ENCODE measurements around the gene THSD7A.

Gene THSD7A

DNA sequence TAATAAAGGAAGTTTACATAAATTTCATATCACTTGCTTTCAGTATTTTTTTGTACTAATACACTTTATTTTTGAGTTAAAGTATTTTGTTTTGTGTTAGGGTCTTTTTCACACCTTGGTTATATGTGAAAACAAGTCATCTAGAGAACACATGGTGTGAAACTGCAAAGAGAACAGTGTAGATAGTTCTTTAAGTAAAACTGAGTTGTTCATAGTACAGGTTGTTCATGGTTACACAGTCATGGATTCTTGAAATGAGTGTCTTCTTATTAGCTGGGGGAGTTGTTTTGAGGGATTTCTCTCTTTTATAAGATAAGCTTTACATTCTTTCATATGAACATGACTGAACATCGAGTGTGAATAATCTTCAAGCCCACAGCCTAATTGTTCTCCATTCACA is 244.2 kb downstream of the THSD7A start:
- Histone ChIP-seq H3K36me3 (ENCODE audit: control insufficient read depth, insufficient read depth, low read length) (no peaks in the 10 kb centered on the region), H3K4me1 (ENCODE audit: control insufficient read depth, insufficient read depth, low read length) (no peaks in the 10 kb centered on the region), H3K27ac (ENCODE audit: low read depth, low read length) (no peak overlapping the region), H3K9me3 (ENCODE audit: control insufficient read depth, insufficient read depth, low read depth, low read length) (no peaks in the 10 kb centered on the region), H3K9ac (ENCODE audit: low read length) (no peak overlapping the region), H3K4me3 (ENCODE audit: low read depth, low read length) (no peak overlapping the region), H3K27me3 (ENCODE audit: control insufficient read depth, insufficient read depth, low read length) (no peaks in the 10 kb centered on the region)

DNA sequence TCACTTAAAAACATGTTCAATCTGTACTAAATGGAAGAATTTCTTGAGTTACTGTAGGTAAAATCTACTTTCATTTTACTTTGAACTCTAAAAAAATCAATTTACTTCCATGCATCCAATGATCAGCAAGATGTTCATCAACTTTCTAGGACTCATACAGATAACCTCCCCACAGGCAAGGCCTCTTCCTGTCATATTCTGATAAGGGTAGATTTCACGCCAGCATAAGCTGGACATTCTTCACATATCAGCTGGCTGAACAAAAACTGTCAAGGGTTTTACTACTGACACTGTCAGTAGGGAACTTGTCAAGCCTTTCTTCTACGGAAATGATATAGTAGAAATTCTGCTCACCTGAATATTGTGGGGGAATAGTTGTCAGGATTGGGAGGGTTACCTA is 244.9 kb downstream of the THSD7A start:
- no peaks in the 10 kb centered on the region for H3K4me1 ChIP-seq (ENCODE audit: control insufficient read depth, insufficient read depth, low read length)
- H3K27ac ChIP-seq (ENCODE audit: low read depth, low read length) = no peak overlapping the region
- H3K27me3 ChIP-seq (ENCODE audit: control insufficient read depth, insufficient read depth, low read length) = no peaks in the 10 kb centered on the region
- H3K9ac ChIP-seq (ENCODE audit: low read length) = no peak overlapping the region
- no peak overlapping the region for H3K4me3 ChIP-seq (ENCODE audit: low read depth, low read length)
- H3K9me3 ChIP-seq (ENCODE audit: control insufficient read depth, insufficient read depth, low read depth, low read length) = no peaks in the 10 kb centered on the region
- no peaks in the 10 kb centered on the region for H3K36me3 ChIP-seq (ENCODE audit: control insufficient read depth, insufficient read depth, low read length)

DNA sequence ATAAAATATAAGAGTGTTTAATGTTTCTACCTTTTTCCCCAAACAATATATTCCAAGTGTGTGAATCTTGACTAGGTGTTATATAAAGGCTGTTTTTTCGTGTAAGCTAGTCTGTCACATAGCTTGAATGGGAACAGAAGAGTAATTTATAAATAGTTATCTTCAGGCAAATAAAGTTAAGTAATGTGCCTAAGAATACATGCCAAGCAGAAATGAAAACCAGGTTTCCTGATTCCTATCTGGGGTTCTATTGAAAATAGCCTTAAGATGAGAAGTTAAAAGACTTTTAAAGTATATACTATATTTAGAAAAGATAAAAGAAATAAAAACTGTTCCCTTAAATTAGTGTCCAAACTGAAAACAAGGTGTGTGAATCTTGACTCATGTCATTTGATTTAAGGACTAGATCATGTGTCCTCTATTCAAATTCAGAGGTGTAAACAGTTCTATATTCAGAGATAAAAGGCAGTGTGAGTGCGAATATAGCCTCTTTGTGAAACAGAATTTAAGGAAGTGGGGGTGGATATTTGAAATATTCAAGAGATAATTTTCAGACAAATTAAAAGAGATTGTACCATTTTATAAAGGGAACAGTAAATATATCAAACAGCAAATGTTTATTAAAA is 247.5 kb downstream of the THSD7A start:
- H3K36me3 ChIP-seq (ENCODE audit: control insufficient read depth, insufficient read depth, low read length) = no peaks in the 10 kb centered on the region
- H3K27ac ChIP-seq (ENCODE audit: low read depth, low read length) = no peak overlapping the region
- H3K4me1 ChIP-seq (ENCODE audit: control insufficient read depth, insufficient read depth, low read length) = no peaks in the 10 kb centered on the region
- H3K4me3 ChIP-seq (ENCODE audit: low read depth, low read length) = no peak overlapping the region
- H3K27me3 ChIP-seq (ENCODE audit: control insufficient read depth, insufficient read depth, low read length) = no peaks in the 10 kb centered on the region
- H3K9ac ChIP-seq (ENCODE audit: low read length) = no peak overlapping the region
- H3K9me3 ChIP-seq (ENCODE audit: control insufficient read depth, insufficient read depth, low read depth, low read length) = no peaks in the 10 kb centered on the region

DNA sequence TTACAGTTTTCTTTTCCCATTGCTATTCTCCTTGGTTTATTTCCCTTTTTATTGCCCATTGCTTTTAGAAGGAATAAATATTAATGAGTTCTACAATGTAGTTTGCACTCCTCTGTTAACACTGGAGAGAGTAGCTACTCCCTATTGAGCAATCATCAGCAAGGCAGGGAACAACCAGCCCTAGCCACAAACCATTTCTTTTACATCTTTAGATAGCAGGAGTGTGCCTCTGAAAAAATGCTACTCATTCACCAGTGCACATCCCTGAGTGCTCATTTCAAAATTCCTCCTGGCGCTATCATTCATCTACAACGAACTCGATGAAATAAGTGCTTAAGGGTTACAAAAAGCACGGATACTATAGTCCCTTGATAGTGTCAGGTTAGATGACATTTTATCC is 252.9 kb downstream of the THSD7A start:
- Histone ChIP-seq H3K27ac (ENCODE audit: low read depth, low read length) (no peak overlapping the region), H3K9ac (ENCODE audit: low read length) (no peak overlapping the region), H3K36me3 (ENCODE audit: control insufficient read depth, insufficient read depth, low read length) (no peaks in the 10 kb centered on the region), H3K4me3 (ENCODE audit: low read depth, low read length) (no peak overlapping the region), H3K27me3 (ENCODE audit: control insufficient read depth, insufficient read depth, low read length) (no peaks in the 10 kb centered on the region), H3K9me3 (ENCODE audit: control insufficient read depth, insufficient read depth, low read depth, low read length) (no peaks in the 10 kb centered on the region), H3K4me1 (ENCODE audit: control insufficient read depth, insufficient read depth, low read length) (0 out of 2 replicates have a peak, but pooled peaks cover 7% of the 10 kb centered on the region)

DNA sequence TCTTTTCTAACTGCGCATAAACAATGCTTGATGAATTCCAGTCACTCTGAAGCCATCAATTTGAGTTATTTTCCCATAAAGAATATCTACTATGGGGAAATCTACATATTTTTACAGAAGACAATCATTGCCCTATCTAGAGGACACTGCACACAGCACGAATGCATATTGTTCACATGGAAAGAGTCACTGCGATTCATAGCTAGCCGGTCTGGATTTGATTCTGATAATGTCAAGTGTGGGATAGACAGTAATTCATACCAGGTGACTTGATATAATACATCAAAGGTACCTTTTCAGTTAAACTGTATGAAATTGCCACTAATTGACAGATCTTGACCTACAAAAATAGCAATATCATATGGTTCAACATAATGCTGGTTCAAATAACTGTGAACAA is 255.7 kb downstream of the THSD7A start:
- H3K4me1 ChIP-seq (ENCODE audit: control insufficient read depth, insufficient read depth, low read length) = 0 out of 2 replicates have a peak, but pooled peaks cover 7% of the 10 kb centered on the region
- H3K27me3 ChIP-seq (ENCODE audit: control insufficient read depth, insufficient read depth, low read length) = no peaks in the 10 kb centered on the region
- H3K36me3 ChIP-seq (ENCODE audit: control insufficient read depth, insufficient read depth, low read length) = no peaks in the 10 kb centered on the region
- H3K9ac ChIP-seq (ENCODE audit: low read length) = no peak overlapping the region
- no peak overlapping the region for H3K4me3 ChIP-seq (ENCODE audit: low read depth, low read length)
- no peaks in the 10 kb centered on the region for H3K9me3 ChIP-seq (ENCODE audit: control insufficient read depth, insufficient read depth, low read depth, low read length)
- no peak overlapping the region for H3K27ac ChIP-seq (ENCODE audit: low read depth, low read length)

DNA sequence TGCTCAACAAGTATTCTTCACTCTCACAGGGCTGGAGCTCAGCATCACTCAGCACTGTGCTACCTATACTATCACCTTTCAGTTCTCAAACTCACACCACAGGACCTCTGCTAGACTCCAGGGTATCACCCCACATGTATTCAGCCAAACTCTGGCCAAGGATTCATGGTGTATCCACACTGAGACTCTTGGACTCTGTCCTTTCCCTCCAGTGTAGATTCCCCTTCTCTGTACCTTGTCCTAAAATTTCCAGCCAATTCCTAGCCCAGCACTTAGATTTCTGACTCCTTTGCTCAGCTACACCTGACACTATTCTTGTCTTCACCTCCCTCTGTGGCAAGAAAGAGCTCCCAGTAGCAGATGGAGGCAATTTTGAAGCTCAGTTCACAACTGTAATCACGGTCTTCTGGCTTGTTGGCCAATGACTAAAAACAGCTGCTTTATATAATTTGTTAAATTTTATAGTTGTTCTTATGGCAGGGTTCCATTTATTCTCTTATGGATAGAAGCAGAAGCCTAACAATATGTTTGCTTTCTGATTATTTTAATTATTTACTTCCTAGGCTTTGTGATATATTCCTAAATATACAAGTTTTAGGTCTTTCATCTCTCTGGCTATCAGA is 258.8 kb downstream of the THSD7A start:
- no peak overlapping the region for H3K9ac ChIP-seq (ENCODE audit: low read length)
- no peak overlapping the region for H3K27ac ChIP-seq (ENCODE audit: low read depth, low read length)
- no peak overlapping the region for H3K4me3 ChIP-seq (ENCODE audit: low read depth, low read length)
- H3K4me1 ChIP-seq (ENCODE audit: control insufficient read depth, insufficient read depth, low read length) = 0 out of 2 replicates have a peak, but pooled peaks cover 7% of the 10 kb centered on the region
- no peaks in the 10 kb centered on the region for H3K9me3 ChIP-seq (ENCODE audit: control insufficient read depth, insufficient read depth, low read depth, low read length)
- H3K27me3 ChIP-seq (ENCODE audit: control insufficient read depth, insufficient read depth, low read length) = no peaks in the 10 kb centered on the region
- H3K36me3 ChIP-seq (ENCODE audit: control insufficient read depth, insufficient read depth, low read length) = no peaks in the 10 kb centered on the region

DNA sequence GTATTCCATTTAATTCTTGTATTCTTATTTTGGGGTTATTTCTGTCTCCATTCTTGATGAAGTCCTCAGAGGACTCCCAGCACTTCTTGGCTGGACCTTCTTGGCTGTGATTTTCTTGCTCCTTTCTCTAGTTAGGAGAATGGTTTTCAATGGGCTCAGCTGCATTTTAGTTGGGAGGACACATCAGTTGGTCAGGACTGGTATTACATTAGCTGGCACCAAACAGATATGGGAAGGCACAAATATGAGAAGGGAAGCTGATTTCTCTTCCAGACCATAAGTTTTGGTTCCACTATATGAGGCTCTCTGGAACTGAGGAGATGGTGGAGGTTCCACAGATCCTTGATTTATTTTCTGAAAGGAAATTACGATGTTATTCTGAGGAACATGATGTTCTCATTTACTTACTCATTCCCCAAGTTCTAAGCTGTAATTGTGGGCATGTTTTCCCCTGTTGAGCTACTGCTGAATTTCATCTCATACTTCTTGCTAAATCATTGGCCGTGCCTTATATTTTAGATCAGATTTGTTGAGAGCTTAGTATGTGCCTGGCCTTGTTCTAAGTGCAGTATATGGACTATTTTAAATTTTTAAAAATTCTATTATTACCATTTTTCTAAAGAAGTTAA is 261.0 kb downstream of the THSD7A start:
- Histone ChIP-seq H3K27me3 (ENCODE audit: control insufficient read depth, insufficient read depth, low read length) (no peaks in the 10 kb centered on the region), H3K4me3 (ENCODE audit: low read depth, low read length) (no peak overlapping the region), H3K9ac (ENCODE audit: low read length) (no peak overlapping the region), H3K9me3 (ENCODE audit: control insufficient read depth, insufficient read depth, low read depth, low read length) (no peaks in the 10 kb centered on the region), H3K4me1 (ENCODE audit: control insufficient read depth, insufficient read depth, low read length) (no peaks in the 10 kb centered on the region), H3K36me3 (ENCODE audit: control insufficient read depth, insufficient read depth, low read length) (no peaks in the 10 kb centered on the region), H3K27ac (ENCODE audit: low read depth, low read length) (no peak overlapping the region)

DNA sequence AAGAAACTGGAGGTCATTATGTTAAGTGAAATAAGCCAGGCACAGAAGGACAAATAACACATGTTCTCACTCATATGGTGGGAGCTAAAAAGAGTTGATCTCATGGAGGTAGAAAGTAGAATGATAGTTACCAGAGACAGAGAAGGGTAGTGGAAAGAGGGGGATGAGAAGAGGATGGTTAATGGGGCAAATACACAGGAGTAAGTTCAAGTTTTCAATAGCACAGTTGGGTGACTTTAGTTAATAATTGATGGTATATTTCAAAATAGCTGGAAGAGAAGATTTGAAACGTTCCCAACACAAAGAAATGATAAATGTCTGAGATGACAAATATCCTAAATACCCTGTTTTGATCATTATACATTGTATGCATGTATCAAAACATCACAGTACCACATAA is 261.8 kb downstream of the THSD7A start:
- no peak overlapping the region for H3K4me3 ChIP-seq (ENCODE audit: low read depth, low read length)
- H3K9ac ChIP-seq (ENCODE audit: low read length) = no peak overlapping the region
- no peaks in the 10 kb centered on the region for H3K36me3 ChIP-seq (ENCODE audit: control insufficient read depth, insufficient read depth, low read length)
- H3K27ac ChIP-seq (ENCODE audit: low read depth, low read length) = no peak overlapping the region
- H3K9me3 ChIP-seq (ENCODE audit: control insufficient read depth, insufficient read depth, low read depth, low read length) = no peaks in the 10 kb centered on the region
- H3K27me3 ChIP-seq (ENCODE audit: control insufficient read depth, insufficient read depth, low read length) = no peaks in the 10 kb centered on the region
- H3K4me1 ChIP-seq (ENCODE audit: control insufficient read depth, insufficient read depth, low read length) = no peaks in the 10 kb centered on the region

DNA sequence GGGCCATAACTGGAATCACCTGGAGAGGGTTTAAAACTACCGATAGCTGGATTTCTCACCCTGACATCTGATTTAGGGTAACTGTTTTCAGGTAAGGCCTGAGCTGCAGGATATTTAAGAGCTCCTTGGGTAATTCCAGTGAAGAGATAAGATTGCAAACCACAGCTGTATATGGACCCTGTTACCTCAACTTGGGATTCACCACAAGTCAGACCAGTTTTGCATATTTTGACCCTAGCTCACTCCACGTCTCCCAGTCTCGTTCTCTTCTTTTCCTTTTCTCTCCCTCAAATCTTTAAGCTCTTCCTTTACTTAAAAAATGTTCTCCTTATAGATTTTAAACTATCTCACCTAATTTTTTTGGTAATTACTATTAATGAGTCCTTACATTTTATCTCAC is 264.4 kb downstream of the THSD7A start:
- Histone ChIP-seq H3K36me3 (ENCODE audit: control insufficient read depth, insufficient read depth, low read length) (no peaks in the 10 kb centered on the region), H3K4me1 (ENCODE audit: control insufficient read depth, insufficient read depth, low read length) (no peaks in the 10 kb centered on the region), H3K27ac (ENCODE audit: low read depth, low read length) (no peak overlapping the region), H3K27me3 (ENCODE audit: control insufficient read depth, insufficient read depth, low read length) (no peaks in the 10 kb centered on the region), H3K9me3 (ENCODE audit: control insufficient read depth, insufficient read depth, low read depth, low read length) (no peaks in the 10 kb centered on the region), H3K9ac (ENCODE audit: low read length) (no peak overlapping the region), H3K4me3 (ENCODE audit: low read depth, low read length) (no peak overlapping the region)

DNA sequence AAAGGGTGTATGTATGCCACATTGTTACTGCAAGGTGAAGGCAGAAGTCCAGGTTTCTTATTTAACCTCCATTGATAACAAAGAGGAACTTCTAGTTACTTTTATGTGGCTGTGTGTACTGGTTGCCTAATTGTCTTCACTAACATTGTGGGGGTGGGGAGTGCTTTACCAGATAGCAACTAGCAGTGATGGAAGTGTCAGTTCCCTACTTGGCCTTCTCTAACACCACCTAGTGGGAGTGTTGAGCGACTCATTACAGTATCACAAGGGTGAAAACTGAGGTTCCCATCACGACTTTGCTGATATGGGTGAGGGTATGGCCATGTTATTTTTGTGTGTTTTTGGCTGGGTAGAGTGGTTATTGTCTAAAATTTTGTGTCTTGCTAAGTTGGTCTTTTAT is 274.4 kb downstream of the THSD7A start:
- H3K36me3 ChIP-seq (ENCODE audit: control insufficient read depth, insufficient read depth, low read length) = no peaks in the 10 kb centered on the region
- no peak overlapping the region for H3K4me3 ChIP-seq (ENCODE audit: low read depth, low read length)
- no peak overlapping the region for H3K27ac ChIP-seq (ENCODE audit: low read depth, low read length)
- no peaks in the 10 kb centered on the region for H3K27me3 ChIP-seq (ENCODE audit: control insufficient read depth, insufficient read depth, low read length)
- H3K9me3 ChIP-seq (ENCODE audit: control insufficient read depth, insufficient read depth, low read depth, low read length) = no peaks in the 10 kb centered on the region
- H3K4me1 ChIP-seq (ENCODE audit: control insufficient read depth, insufficient read depth, low read length) = peaks cover 3% of the 10 kb centered on the region
- no peak overlapping the region for H3K9ac ChIP-seq (ENCODE audit: low read length)

DNA sequence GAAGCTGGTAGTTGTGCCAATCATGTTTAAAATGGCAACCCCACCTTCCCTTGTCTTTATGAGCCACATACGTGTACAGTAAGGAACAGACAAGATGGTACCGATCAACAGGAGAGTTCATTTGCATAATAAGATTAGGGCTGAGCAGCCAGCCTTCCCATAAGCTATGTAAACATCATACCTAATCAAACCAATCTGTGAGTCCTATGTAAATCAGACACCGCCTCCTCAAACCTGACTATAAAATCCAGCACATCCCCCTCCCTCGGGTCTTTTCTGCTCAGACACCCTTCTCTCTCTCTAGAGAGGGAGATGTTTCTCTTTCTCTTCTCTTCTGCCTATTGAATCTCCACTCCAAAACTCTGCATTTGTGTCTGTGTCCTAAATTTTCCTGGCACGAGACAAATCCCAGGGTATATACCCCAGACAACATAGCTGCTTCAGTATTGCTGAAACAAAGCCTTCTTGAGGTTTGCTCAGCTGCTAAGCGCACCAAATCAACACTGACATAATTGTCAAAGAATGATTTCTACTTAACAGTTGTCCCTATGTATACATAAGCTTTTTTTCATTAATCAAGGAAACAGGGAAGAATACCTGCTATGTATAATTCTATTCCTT is 279.2 kb downstream of the THSD7A start:
- Histone ChIP-seq H3K4me1 (ENCODE audit: control insufficient read depth, insufficient read depth, low read length) (peaks cover 3% of the 10 kb centered on the region), H3K36me3 (ENCODE audit: control insufficient read depth, insufficient read depth, low read length) (no peaks in the 10 kb centered on the region)

More for the DNA sequence above, 279.2 kb downstream of the THSD7A start:
- Histone ChIP-seq H3K4me3 (ENCODE audit: low read depth, low read length) (no peak overlapping the region), H3K27me3 (ENCODE audit: control insufficient read depth, insufficient read depth, low read length) (no peaks in the 10 kb centered on the region), H3K27ac (ENCODE audit: low read depth, low read length) (no peak overlapping the region), H3K9me3 (ENCODE audit: control insufficient read depth, insufficient read depth, low read depth, low read length) (no peaks in the 10 kb centered on the region), H3K9ac (ENCODE audit: low read length) (no peak overlapping the region)
